ENCODE results near the gene RASAL2. TPM values are rescaled to one million over a fixed set of nuclear protein-coding genes. Genes with fewer than 3 reads are reported as not detected.
"Not testable (repeated sequence)": the region's sequence is repeated elsewhere in the genome, so short reads cannot be mapped to it uniquely, and the experiment has no call there.

RASAL2 gene
- total RNA-seq, 2 experiments from 2014 or later = not detected

- peaks cover 2% of the 10 kb centered on the region for H3K27me3 Mint-ChIP-seq
- ChIA-PET POLR2A (no interaction called here), CTCF (interaction anchor here (0.6 to 3.2 kb wide), 12 partner anchors 9 to 1226 kb away, joined by 3 to 20 read pairs (median 4); no protein-coding TSS in a partner anchor)
- no peak overlapping the region for H3K27ac Mint-ChIP-seq
- DNase-seq (no peak), ATAC-seq (no peak)
- intact Hi-C loops (cut with DNase I, micrococcal nuclease) = loop anchor here in 1 of 2 experiments (5.0 kb wide), 1 partner anchor 135 kb away; no protein-coding TSS in a partner anchor
- H3K4me3 Mint-ChIP-seq = no peak overlapping the region
- H3K9me3 Mint-ChIP-seq (ENCODE audit: low read depth) = no peaks in the 10 kb centered on the region
- H3K36me3 Mint-ChIP-seq (ENCODE audit: low read depth) = no peaks in the 10 kb centered on the region
- no peaks in the 10 kb centered on the region for H3K4me1 Mint-ChIP-seq
Measured at GRCh38 chr1:178502330-178502714, 408.4 kb downstream of the RASAL2 start.

DNA sequence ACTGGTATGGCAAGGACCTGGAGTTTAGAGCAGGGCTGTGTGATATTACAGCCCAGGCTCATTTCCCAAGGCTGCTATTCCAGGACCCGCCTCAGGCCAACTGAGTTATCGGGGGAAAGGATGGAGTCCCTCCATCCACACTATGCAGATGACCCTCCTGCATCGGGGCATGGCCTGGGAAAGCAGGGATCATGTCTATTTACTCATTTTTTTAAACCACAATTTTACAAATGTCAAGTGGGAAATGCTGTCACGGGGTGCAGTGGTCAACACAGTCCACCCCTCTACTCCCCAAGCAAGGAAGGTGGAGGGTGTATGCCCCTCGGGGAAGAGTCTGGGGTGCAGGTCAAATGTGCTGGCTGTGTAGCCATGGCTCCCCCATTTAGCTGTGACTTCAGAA lies 409.0 kb downstream of the RASAL2 start:
- CTCF ChIA-PET = interaction anchor here (0.9 to 1.4 kb wide), 3 partner anchors 8 to 191 kb away, joined by 3 to 4 read pairs (median 3); no protein-coding TSS in a partner anchor
- H3K4me1 Mint-ChIP-seq = no peaks in the 10 kb centered on the region
- intact Hi-C loops (cut with DNase I, micrococcal nuclease) = loop anchor here in 1 of 2 experiments (5.0 kb wide), 1 partner anchor 136 kb away; no protein-coding TSS in a partner anchor
- H3K36me3 Mint-ChIP-seq (ENCODE audit: low read depth) = no peaks in the 10 kb centered on the region
- H3K4me3 Mint-ChIP-seq = no peak overlapping the region
- POLR2A ChIA-PET = no interaction called here
- H3K9me3 Mint-ChIP-seq (ENCODE audit: low read depth) = no peaks in the 10 kb centered on the region
- ATAC-seq (no peak), DNase-seq (no peak)
- H3K27ac Mint-ChIP-seq = no peak overlapping the region
- H3K27me3 Mint-ChIP-seq = peaks cover 2% of the 10 kb centered on the region

DNA sequence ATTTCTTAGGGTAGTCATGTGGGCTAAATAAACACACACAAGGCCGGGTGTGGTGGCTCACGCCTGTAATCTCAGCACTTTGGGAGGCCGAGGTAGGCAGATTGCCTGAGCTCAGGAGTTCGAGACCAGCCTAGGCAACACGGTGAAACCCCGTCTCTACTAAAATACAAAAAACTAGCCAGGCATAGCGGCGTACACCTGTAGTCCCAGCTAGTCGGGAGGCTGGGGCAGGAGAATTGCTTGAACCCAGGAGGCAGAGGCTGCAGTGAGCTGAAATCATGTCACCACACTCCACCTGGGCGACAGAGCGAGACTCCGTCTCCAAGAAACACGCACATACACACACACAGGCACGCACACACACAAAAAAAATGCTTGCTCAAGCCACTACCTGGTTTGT lies 409.4 kb downstream of the RASAL2 start:
- H3K4me1 Mint-ChIP-seq; H3K27ac Mint-ChIP-seq; H3K27me3 Mint-ChIP-seq; DNase-seq; POLR2A ChIA-PET; ATAC-seq; H3K9me3 Mint-ChIP-seq (ENCODE audit: low read depth); H3K4me3 Mint-ChIP-seq; H3K36me3 Mint-ChIP-seq (ENCODE audit: low read depth): not testable (repeated sequence)
- intact Hi-C loops (cut with DNase I, micrococcal nuclease) = loop anchor here in 1 of 2 experiments (5.0 kb wide), 1 partner anchor 136 kb away; no protein-coding TSS in a partner anchor
- CTCF ChIA-PET = interaction anchor here (1.1 kb wide), 1 partner anchor 191 kb away, joined by 3 read pairs; no protein-coding TSS in a partner anchor

DNA sequence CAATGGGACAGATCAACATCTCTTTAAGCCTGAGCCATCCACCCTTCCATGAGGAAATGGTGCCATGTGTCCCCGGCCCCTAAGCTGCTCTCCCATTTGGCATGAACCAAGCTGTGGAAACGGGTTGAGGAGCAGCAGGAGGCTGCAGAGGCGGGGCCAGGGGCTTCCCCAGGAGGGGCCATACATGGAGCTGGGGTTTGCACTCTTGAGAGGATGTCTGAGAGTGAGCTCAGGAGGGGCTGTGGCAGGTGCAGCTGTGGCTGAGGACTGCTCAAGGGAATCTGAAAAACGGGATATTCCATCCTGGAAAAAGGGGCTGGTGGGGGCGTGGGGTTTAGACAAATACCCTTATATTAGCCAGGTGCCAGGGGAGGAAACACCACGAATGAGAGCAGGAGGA lies 409.9 kb downstream of the RASAL2 start:
- Mint-ChIP-seq H3K4me3 (no peak overlapping the region), H3K4me1 (no peaks in the 10 kb centered on the region), H3K27me3 (peaks cover 2% of the 10 kb centered on the region), H3K9me3 (ENCODE audit: low read depth) (no peaks in the 10 kb centered on the region), H3K36me3 (ENCODE audit: low read depth) (no peaks in the 10 kb centered on the region), H3K27ac (no peak overlapping the region)
- DNase-seq (no peak), ATAC-seq (no peak)
- intact Hi-C loops (cut with DNase I, micrococcal nuclease) = loop anchor here in 1 of 2 experiments (5.0 kb wide), 1 partner anchor 137 kb away; no protein-coding TSS in a partner anchor
- ChIA-PET CTCF (interaction anchor here (1.1 kb wide), 1 partner anchor 192 kb away, joined by 3 read pairs; no protein-coding TSS in a partner anchor), POLR2A (no interaction called here)

- intact Hi-C loops (cut with DNase I, micrococcal nuclease) = loop anchor here in 1 of 2 experiments (5.0 kb wide), 1 partner anchor 137 kb away; no protein-coding TSS in a partner anchor
- CTCF ChIA-PET = no interaction called here
Measured at GRCh38 chr1:178504286-178504685, 410.4 kb downstream of the RASAL2 start.

GRCh38 chr1:178506177-178506576 lies 412.3 kb downstream of the RASAL2 start:
- no peaks in the 10 kb centered on the region for H3K36me3 Mint-ChIP-seq (ENCODE audit: low read depth)
- H3K4me3 Mint-ChIP-seq = no peak overlapping the region
- H3K4me1 Mint-ChIP-seq = no peaks in the 10 kb centered on the region
- H3K9me3 Mint-ChIP-seq (ENCODE audit: low read depth) = no peaks in the 10 kb centered on the region
- ATAC-seq (no peak), DNase-seq (no peak)
- ChIA-PET CTCF (interaction anchor here (0.6 to 0.9 kb wide), 2 partner anchors 22 to 79 kb away, joined by 3 read pairs; no protein-coding TSS in a partner anchor), POLR2A (no interaction called here)
- H3K27ac Mint-ChIP-seq = no peak overlapping the region
- intact Hi-C loops (cut with DNase I, micrococcal nuclease) = no loop called here
- peaks cover 2% of the 10 kb centered on the region for H3K27me3 Mint-ChIP-seq

More at GRCh38 chr1:178504286-178504685, 410.4 kb downstream of the RASAL2 start:
- Mint-ChIP-seq H3K36me3 (ENCODE audit: low read depth) (no peaks in the 10 kb centered on the region), H3K4me3 (no peak overlapping the region), H3K9me3 (ENCODE audit: low read depth) (no peaks in the 10 kb centered on the region), H3K4me1 (no peaks in the 10 kb centered on the region), H3K27ac (no peak overlapping the region), H3K27me3 (peaks cover 2% of the 10 kb centered on the region)
- DNase-seq (no peak), ATAC-seq (no peak)
- POLR2A ChIA-PET = no interaction called here

DNA sequence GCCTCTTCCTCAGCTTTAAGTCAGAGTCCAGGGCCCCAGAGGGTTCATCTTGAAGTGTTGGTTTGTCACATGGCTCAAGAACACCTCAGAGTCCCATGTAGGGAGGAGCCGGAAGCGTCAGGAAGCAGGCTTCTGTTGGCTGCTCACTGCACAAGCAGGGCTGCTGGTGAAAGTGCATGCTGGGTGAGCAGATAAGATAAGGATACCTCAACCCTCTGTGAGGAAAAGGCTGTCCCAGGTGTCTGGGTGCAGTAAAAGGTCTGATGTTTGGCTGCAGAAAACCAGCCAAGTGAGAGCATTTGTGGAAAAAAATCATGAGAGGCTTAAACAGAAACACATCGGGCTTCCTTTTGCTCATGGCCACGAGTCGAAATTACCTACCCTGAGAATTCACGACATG lies 412.8 kb downstream of the RASAL2 start:
- Mint-ChIP-seq H3K36me3 (ENCODE audit: low read depth) (no peaks in the 10 kb centered on the region), H3K27me3 (peaks cover 2% of the 10 kb centered on the region), H3K9me3 (ENCODE audit: low read depth) (no peaks in the 10 kb centered on the region), H3K27ac (no peak overlapping the region), H3K4me1 (no peaks in the 10 kb centered on the region), H3K4me3 (no peak overlapping the region)
- ATAC-seq = no peak
- DNase-seq = no peak
- intact Hi-C loops (cut with DNase I, micrococcal nuclease) = no loop called here
- ChIA-PET POLR2A (no interaction called here), CTCF (no interaction called here)

DNA sequence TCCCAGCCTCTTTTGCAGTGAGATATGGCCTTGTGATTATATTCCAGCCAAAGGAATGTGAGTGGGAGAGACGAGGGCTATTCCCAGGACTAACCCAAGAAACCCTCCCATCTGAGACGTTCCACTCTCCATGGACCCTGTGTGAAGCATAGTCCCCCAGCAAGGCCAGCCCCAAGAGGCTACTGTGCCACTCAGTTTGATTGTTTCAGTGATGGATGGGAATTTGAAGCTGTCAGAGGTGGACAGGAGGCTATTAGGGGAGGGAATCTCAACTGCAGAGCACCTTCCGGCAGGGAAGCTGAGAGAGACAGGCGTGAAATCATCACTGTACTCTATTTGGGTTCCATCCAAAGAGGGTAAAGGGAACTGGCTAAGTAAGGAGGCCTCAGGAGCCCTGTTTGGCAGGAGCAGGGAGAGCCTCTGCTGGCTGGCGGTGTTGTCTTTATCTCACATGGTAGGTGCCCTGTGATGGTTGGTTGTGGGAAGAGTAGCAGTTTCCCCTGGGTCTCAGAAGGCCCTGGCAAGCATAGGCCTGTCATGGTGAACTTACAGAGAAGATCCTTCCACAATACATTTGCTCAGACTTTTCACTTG lies 415.6 kb downstream of the RASAL2 start:
- H3K27ac Mint-ChIP-seq = no peak overlapping the region
- intact Hi-C loops (cut with DNase I, micrococcal nuclease) = no loop called here
- H3K4me1 Mint-ChIP-seq = no peaks in the 10 kb centered on the region
- no peaks in the 10 kb centered on the region for H3K36me3 Mint-ChIP-seq (ENCODE audit: low read depth)
- POLR2A ChIA-PET = no interaction called here
- ATAC-seq (no peak), DNase-seq (no peak)
- no peaks in the 10 kb centered on the region for H3K27me3 Mint-ChIP-seq
- no peaks in the 10 kb centered on the region for H3K9me3 Mint-ChIP-seq (ENCODE audit: low read depth)
- no peak overlapping the region for H3K4me3 Mint-ChIP-seq
- CTCF ChIA-PET = no interaction called here

DNA sequence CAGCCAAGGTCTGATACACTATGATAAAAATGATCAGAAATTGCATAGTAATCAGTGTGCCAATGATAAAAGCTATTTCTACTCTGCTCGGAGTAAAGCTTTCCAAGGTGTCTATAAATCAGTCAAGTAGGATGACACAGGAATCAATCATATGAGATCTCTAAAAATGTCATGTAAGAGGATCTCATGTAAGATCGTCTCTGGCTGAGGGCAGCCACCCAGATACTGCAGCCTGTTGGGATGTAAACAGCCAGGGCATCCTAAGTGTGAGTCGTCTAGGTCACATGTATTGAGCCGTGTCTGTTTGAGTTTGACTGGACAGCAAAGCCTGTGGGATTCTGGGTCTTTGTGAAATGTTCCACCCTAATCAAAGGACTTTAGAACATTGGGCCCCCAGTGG lies 416.3 kb downstream of the RASAL2 start:
- intact Hi-C loops (cut with DNase I, micrococcal nuclease) = no loop called here
- Mint-ChIP-seq H3K36me3 (ENCODE audit: low read depth) (no peaks in the 10 kb centered on the region), H3K4me1 (no peaks in the 10 kb centered on the region), H3K4me3 (no peak overlapping the region), H3K27me3 (no peaks in the 10 kb centered on the region), H3K27ac (no peak overlapping the region), H3K9me3 (ENCODE audit: low read depth) (no peaks in the 10 kb centered on the region)
- CTCF ChIA-PET = no interaction called here
- no peak for ATAC-seq
- no peak for DNase-seq
- POLR2A ChIA-PET = no interaction called here

DNA sequence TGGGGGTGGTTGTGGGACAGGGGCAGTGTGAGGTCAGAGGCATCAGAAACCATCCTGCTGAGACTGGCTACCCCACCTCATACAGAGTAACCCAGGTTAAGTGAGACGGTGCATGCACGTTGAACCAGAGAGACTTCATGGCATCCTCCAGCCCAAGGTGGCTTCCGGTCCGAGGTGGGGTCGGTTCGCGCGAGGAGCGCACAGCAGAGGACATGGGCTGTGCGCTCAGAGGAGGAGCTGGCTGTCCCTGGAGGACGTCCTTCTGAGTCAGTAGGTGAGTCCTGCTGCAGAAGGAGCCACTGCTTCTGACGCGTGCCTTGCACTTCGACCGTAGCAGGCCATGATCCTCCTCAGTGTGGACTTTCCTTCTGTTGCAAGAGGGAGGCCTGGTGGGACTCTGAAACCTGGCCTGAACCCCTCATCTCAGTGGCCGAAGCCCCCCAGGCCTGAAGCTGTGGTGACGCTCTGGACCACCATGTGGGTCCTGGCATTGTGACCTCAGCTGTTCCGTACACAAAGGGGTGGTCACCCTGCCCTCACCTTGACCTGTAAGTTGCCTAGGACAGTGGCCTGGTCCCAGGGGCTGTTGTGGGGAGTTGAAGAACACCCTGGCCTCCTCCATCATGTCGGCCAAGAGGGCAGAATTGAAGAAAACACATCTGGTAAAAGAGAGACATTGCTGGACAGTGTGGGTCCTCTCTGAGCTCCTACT lies 418.8 kb downstream of the RASAL2 start, which contains the start of gene TEX35:
TEX35 (plus strand) TSS at position 544 of the 712 bp plus-strand sequence; CDS start at position 624, 80 bp downstream.
- POLR2A ChIA-PET = no interaction called here
- intact Hi-C loops (cut with DNase I, micrococcal nuclease) = no loop called here
- H3K27ac Mint-ChIP-seq = no peak within 1 kb of the TSS
- H3K36me3 Mint-ChIP-seq (ENCODE audit: low read depth) = no peaks in the 10 kb centered on the region
- no peak within 1 kb of the TSS for H3K4me3 Mint-ChIP-seq
- H3K27me3 Mint-ChIP-seq = no peaks in the 10 kb centered on the region
- H3K9me3 Mint-ChIP-seq (ENCODE audit: low read depth) = no peaks in the 10 kb centered on the region
- DNase-seq = no peak
- no peak for ATAC-seq
- H3K4me1 Mint-ChIP-seq = no peaks in the 10 kb centered on the region
- CTCF ChIA-PET = interaction anchor here (1.2 kb wide), 1 partner anchor 43 kb away, joined by 3 read pairs; no protein-coding TSS in a partner anchor

DNA sequence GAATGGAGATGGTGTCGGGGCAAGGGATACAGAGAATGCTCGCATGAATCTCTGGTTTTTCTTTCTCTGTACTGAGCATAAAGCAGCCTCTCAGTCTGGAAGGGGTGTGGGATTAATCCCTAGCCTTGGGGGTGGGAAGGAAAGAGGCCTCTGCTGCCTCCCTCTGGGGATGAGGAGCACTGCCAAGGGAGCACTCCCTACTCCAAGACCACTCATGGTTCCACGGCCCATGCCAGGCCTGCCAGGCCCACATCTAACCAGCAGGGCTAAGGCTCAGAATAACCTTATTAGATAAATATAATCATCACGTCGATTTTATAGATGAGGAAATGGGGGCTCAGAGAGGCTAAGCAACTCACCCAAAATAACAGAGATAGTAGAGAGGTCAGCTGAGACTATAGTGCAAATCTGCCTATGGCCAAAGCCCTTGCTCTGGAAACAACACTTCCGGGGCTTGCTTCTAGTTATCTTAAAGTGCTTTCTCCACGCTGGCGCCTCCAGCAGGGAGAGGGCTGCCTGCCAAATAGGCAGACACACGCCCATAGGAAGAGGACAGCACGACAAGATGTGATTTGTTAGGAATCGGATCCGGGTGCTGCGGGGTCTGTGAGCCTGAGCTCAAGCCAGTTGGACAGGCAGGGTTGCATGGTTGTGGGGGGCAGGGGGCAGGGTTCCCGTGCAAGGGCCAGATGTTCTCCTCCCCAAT lies 419.5 kb downstream of the RASAL2 start:
- Mint-ChIP-seq H3K27ac (no peak overlapping the region), H3K4me3 (no peak overlapping the region), H3K9me3 (ENCODE audit: low read depth) (no peaks in the 10 kb centered on the region), H3K36me3 (ENCODE audit: low read depth) (no peaks in the 10 kb centered on the region), H3K4me1 (no peaks in the 10 kb centered on the region), H3K27me3 (no peaks in the 10 kb centered on the region)
- DNase-seq (no peak), ATAC-seq (no peak)
- intact Hi-C loops (cut with DNase I, micrococcal nuclease) = no loop called here
- CTCF ChIA-PET = no interaction called here
- POLR2A ChIA-PET = no interaction called here
